Spleen (tissue), 7 donors: ENCODE measurements around the gene COL23A1.

Experiments used
- POLR2A ChIP-seq, 3 donors: fragments of 450-650 bp; IDR thresholded peaks; one replicate each; pipeline ENCODE4 v1.5.1; 2017; ENCODE audit warnings: antibody characterized with exemption in 3 of 3, mild to moderate bottlenecking in 1 of 3
- POLR2AphosphoS5 ChIP-seq, 3 donors: sonication (generic); formaldehyde crosslinking; IDR thresholded peaks; one replicate each; pipeline ENCODE4 v1.5.1; 2017; ENCODE audit warnings: antibody characterized with exemption in 3 of 3
- TF ChIP-seq, protein P1 (sequence below), 11 experiments: fragments of 200-600 bp in 7 of 11; fragments of 450-650 bp in 4 of 11; sonication (generic) in 4 of 11; IDR thresholded peaks in 8 of 11; conservative IDR thresholded peaks in 3 of 11; 1 replicate in 7 of 11; 2 replicates in 4 of 11; pipeline versions ENCODE4 v1.4.0 to v1.8.0; 2016 to 2021; ENCODE audit warnings: antibody characterized with exemption in 11 of 11, inconsistent platforms in 4 of 11, mild to moderate bottlenecking in 1 of 11
- donor health status: DM: no; HTN: no; CAD: no; lungs with moderate emphysema.
- donor health status: DM: no; HTN: no; CAD: no.
- donor health status: DM: no; HTN: no; CAD: no.

DNA sequence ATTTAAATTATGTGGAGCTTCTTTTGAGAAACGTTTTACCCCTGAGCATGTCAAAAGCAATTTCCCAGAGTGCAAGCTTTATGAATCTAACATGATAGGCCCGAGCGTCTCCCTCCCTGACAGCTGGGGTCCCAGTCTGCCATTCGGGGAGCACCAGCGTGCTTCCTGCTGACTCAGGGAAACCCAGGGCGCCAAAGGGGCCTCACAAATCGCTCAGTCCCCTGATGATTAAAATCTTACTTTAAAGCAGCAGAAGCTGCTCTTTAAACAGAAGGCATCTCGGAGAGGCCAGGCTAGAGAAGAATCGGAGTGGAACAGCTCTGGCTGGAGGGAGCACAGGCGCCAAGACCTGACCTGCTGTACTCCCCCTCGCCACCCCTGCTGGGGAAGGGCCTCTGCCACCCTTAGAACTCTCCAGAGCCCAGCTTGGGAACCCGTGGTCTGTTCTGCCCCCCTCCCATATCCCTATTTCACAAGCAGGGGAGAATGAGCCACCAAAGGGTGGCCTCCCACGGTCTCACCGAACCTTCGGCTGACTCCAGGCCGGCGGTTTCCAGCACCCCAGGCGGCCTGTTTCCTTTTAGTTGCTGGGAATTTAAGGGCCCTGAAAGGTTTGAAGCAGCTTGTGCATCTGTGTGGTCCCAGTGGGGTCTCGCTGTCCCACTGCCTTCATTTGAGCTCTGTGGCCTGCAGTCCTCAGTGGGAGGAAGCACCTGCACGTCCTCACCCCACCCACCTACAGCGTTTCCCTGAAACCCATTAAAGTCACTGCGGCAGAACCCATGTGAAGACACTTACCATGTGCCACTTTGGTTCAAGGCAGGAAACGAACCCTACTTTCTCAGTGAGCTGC, 147.6 kb downstream of the COL23A1 start:
- TF ChIP-seq, protein P1, sequence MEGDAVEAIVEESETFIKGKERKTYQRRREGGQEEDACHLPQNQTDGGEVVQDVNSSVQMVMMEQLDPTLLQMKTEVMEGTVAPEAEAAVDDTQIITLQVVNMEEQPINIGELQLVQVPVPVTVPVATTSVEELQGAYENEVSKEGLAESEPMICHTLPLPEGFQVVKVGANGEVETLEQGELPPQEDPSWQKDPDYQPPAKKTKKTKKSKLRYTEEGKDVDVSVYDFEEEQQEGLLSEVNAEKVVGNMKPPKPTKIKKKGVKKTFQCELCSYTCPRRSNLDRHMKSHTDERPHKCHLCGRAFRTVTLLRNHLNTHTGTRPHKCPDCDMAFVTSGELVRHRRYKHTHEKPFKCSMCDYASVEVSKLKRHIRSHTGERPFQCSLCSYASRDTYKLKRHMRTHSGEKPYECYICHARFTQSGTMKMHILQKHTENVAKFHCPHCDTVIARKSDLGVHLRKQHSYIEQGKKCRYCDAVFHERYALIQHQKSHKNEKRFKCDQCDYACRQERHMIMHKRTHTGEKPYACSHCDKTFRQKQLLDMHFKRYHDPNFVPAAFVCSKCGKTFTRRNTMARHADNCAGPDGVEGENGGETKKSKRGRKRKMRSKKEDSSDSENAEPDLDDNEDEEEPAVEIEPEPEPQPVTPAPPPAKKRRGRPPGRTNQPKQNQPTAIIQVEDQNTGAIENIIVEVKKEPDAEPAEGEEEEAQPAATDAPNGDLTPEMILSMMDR (IDR thresholded peaks at IDR 0.05 in 8 of 11, conservative IDR thresholded peaks at IDR 0.05 in 3 of 11), result no peak
- TF ChIP-seq POLR2AphosphoS5 (IDR thresholded peaks at IDR 0.05) (no peak), POLR2A (IDR thresholded peaks at IDR 0.05) (no peak)
